Testis (tissue), 2 donors: Measurements from ENCODE around the gene CHPF.

Experiments used
- CTCF ChIP-seq, 3 experiments: fragments of 450-650 bp in 2 of 3; fragments of 200-600 bp in 1 of 3; sonication (generic) in 1 of 3; IDR thresholded peaks; one replicate each; pipeline ENCODE4 v1.5.1; 2016 to 2019; ENCODE audit warnings: antibody characterized with exemption in 3 of 3, mild to moderate bottlenecking in 2 of 3, moderate library complexity in 1 of 3
- POLR2A ChIP-seq: fragments of 450-650 bp; IDR thresholded peaks from one replicate; pipeline ENCODE4 v1.6.1; 2017; ENCODE audit warnings: antibody characterized with exemption, mild to moderate bottlenecking, moderate library complexity

- TF ChIP-seq POLR2A (no peak), CTCF (IDR thresholded peaks at IDR 0.05) (no peak)
Measured at GRCh38 chr2:219570194-219570923, 26.8 kb upstream of the CHPF start.
